HG02852 (cell line): ENCODE measurements around the gene CXCL6.

Experiments used
- ATAC-seq: cut with Tn5 transposase; IDR thresholded peaks from one replicate; pipeline ENCODE4 v1.9.1; 2021; ENCODE audit warnings: mild to moderate bottlenecking, moderate library complexity; ENCODE audit not compliant: unreplicated experiment

CXCL6 gene

GRCh38 chr4:73865431-73866096 lies 29.1 kb downstream of the CXCL6 start:
- ATAC-seq = no peak

DNA sequence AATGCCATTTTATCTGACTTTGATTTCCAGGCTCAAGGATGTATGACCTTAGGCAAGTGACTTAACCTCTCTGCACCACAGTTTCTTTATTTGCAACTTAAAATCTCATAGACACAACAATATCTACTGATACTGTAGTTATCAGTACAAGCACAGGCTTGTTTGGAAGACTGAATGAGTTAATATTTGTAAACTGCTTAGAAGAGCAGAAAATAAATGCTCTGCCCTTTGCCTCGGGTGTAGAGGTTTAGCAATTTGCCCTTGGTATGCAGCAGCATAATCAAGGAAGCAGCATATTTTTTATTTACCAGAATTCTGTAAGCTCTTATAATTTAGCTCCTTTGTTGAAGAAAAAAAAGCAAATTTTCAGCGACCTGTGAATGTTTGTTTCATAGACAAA lies 29.8 kb downstream of the CXCL6 start:
- no peak for ATAC-seq

DNA sequence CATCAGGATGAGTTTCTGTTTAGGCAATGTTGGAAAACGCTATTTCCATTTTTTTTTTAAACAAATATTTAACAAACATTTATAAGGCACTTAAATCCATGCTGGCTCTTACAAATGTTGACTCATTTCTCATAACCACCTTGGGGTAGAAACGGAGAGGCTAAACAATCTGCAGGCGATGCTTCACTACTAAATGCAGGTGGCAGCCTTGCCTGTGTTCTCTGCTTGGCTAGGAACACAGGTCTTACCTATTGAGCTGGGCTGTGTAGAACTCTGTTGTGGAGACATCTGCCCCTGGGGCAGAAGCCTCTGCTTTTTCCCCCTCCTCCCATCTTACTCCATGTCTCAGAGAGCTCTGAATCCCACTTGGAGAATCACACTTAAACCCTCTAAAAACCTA lies 31.3 kb downstream of the CXCL6 start:
- ATAC-seq = no peak

DNA sequence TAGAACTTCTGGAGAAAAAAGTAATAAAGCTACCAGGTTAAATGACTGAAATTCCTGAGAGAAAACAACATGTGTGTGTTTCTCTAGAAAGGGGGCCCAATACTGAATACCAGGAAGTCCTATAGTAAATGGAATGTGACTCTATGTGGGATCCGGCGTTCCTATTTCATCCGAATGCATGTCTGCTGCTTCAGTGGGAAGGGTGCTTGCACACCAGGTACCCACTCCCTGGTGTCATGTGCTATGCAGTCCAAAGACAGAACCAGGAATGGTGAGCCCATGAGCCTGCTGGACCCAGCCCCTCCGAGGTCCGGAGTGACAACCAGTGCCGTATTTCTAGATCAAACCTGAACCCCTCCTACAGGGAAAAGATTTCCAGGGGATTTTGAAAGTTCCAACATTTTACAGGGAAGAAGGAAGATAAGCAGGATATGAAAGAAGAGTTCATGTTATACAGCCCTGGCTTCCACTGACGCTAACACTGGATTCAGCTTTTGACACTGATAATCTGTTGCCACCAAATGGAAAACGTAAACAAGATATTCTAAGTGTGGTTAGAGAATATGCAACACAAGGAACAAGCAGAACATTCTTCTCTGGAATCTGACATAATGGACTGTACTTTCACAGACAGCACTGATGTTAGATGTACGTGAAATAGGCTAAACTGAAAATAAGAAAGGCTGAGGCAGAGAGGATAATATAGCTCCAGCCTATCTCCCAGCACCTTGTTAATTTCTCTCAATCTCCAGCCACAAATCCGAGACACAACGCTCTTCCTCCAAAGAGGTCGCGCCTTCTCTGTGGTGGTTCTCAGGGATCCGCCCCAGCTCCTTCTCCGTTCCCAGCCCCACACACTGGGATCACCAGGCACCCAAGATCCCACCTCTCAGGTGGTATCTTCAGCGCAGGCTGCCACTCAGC lies 32.0 kb downstream of the CXCL6 start:
- ATAC-seq = no peak

DNA sequence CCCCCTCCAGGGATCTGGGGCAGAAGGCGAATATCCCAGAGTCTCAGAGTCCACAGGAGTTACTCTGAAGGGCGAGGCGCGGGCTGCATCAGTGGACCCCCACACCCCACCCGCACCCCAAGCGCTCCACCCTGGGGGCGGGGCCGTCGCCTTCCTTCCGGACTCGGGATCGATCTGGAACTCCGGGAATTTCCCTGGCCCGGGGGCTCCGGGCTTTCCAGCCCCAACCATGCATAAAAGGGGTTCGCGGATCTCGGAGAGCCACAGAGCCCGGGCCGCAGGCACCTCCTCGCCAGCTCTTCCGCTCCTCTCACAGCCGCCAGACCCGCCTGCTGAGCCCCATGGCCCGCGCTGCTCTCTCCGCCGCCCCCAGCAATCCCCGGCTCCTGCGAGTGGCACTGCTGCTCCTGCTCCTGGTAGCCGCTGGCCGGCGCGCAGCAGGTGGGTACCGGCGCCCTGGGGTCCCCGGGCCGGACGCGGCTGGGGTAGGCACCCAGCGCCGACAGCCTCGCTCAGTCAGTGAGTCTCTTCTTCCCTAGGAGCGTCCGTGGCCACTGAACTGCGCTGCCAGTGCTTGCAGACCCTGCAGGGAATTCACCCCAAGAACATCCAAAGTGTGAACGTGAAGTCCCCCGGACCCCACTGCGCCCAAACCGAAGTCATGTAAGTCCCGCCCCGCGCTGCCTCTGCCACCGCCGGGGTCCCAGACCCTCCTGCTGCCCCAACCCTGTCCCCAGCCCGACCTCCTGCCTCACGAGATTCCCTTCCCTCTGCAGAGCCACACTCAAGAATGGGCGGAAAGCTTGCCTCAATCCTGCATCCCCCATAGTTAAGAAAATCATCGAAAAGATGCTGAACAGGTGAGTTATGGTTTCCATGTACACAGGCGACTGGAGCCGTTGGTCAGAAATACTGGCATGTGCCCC lies 32.9 kb downstream of the CXCL6 start, which contains the start of gene CXCL1:
Gene CXCL1, plus strand, starts transcription at position 264 of the 926 bp plus-strand sequence. Its CDS starts 78 bp downstream, at position 342.
- no peak for ATAC-seq

DNA sequence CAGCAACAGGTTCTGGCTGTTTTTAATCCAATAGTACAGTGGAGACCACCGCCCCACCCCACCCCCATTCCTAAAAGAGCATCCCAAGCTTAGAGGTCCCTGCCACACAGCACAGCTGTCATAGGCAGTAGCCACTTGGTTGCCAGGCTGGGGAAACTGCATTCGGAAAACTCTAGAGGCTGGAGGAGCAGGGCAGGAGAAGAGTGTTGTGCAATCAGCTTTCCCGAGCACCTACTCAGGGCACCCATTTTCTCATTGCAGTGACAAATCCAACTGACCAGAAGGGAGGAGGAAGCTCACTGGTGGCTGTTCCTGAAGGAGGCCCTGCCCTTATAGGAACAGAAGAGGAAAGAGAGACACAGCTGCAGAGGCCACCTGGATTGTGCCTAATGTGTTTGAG lies 33.8 kb downstream of the CXCL6 start:
- no peak for ATAC-seq

DNA sequence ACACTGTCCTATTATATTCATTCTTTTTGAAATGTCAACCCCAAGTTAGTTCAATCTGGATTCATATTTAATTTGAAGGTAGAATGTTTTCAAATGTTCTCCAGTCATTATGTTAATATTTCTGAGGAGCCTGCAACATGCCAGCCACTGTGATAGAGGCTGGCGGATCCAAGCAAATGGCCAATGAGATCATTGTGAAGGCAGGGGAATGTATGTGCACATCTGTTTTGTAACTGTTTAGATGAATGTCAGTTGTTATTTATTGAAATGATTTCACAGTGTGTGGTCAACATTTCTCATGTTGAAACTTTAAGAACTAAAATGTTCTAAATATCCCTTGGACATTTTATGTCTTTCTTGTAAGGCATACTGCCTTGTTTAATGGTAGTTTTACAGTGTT lies 34.3 kb downstream of the CXCL6 start:
- ATAC-seq = no peak

DNA sequence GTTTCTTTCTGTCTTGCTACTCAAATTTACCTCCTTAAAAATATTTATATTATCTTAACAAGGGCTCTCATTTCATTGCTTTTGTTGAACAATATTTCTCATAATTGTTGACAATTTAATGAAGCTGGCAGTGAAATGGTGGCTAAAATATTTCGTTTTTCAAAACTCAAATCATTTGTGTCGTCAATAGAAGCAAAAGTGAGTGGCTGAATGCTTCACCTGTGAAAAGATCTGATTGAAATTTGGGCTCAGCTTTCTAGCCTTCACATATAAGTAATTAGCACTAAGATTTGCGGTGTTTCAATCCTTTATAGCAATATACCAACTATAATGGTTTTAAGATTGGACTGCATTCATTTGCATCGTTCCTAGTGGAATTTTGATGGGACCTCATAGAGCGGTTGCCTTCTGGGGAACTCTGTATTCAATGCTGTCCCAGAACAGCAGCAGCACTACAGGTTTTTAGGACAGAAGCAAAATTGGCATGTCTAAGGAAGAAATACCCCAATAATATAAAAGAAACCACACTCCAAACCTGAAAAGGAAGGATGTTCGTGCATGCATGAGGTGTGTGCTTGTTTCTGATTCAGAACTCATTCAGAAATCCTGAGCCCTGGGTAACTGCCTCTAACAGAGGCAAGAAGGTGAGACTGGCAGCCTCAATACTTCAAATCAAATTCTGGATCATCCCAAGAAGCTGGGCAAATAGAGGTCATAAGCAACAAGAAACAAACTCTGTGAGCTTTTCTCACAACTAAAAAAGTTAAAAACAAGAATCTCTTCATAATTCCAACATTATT lies 35.2 kb downstream of the CXCL6 start:
- no peak for ATAC-seq

GRCh38 chr4:73872316-73873108 lies 36.0 kb downstream of the CXCL6 start:
- ATAC-seq = no peak

DNA sequence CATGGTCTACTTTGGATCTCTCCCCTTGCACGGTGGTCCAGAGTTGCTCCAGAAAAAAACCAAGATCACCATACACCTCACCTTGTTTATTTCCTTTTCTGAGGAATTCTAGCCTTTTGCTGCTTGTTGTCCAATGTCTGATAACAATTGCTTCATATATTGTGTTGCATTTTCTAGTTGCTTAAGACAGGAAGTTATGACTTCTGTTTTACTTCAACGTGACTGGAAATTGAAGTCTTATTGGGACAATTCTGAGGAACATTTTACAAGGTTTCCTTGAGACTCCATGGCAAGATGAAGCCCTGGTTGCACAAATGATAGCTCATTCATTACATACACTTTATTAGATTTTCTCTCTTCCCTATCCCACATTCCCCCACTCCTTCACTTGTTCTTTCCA lies 37.9 kb downstream of the CXCL6 start:
- no peak for ATAC-seq

DNA sequence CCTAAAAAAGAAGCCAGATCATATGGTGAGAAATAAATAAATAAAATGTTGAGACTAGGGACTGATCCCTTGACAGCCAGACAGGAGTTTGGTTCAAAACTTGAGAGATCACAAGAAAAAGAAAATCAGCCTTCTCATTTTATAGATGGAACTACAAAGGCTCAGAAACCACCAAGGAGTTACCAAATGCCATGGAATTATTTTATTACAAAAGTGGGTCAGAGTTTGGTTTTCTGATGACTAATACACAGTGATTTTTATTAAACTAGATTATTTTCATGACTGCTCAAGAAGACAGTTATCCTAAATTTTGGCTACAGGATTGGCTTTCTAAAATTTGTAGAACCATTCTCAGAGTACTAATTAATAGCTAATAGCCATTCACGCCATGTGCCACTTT lies 38.9 kb downstream of the CXCL6 start:
- no peak for ATAC-seq

DNA sequence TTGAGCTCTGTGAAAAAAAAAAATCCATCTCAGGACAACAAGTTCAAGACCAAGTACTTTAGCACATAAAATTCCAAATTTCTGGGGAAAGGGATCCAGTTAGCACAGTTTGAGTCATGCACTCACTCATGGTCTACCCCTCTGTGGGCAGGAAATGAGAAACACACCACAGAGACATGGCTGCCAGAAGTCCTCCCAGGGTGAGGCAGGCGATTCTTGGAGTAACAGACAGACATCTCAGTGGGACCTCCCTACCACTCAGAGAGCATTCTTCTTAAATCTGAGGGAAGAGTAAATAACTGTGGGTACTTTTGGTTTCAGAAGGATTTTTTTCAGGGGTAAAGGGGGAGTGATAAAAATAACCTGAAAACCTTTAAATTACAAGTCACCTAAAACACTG lies 46.8 kb downstream of the CXCL6 start:
- ATAC-seq = no peak

DNA sequence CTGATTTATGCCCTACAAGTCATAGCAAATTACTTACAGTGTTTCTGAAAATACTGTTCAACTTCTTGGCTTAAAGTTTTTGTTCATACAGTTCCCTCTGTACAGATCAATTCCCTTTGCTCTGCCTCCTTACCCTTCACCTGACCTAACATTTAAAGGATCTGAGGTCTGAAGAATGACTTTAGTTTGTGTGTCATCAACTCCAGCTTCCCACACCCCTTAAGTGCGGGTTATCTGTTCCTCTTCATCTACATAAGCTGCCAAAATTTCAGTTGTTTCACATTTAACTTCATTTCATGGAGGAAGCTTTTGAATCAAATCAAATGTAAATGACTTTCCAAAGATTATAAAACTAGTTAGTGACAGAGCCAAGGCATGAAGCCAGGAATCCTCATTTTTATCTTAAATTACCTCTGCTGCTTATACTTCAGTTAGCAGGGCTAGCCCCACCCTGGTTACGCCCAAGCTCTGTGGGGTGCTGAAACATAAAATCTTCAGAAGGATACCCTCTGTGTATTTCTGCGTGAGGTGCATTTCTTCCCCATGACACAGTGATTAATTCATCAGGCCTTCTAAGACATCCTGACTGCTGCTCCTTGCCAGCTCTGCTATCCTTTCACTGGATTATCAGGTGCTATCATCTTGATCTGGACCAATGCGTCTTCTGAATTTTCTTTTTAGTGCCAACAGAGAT lies 49.2 kb downstream of the CXCL6 start:
- ATAC-seq = no peak
